Measurements from ENCODE around the gene DKKL1.

- TF ChIP-seq CTCF (optimal IDR thresholded peaks at IDR 0.05 in 1 of 3, IDR thresholded peaks at IDR 0.05 in 1 of 3, conservative IDR thresholded peaks at IDR 0.05 in 1 of 3; ENCODE audit: extremely low read depth in 1 of 3, insufficient read depth in 2 of 3, low read length in 3 of 3) (no peak), EZH2 (IDR thresholded peaks at IDR 0.05; ENCODE audit: low read length) (no peak)
Measured at GRCh38 chr19:49335071-49335783, 28.4 kb upstream of the DKKL1 start, which contains the start of gene CD37.

Measured in keratinocyte (primary cell).